Hematopoietic multipotent progenitor cell treated with erythropoietin and hydrocortisone succinate and interleukin-3 and kit ligand, for 17 days (in vitro differentiated cells): ENCODE measurements around the gene LSM7.

Experiments used
- DNase-seq: peaks from one replicate; pipeline ENCODE4 v3.0.0-alpha.2; 2015; ENCODE audit warnings: low spot score

Gene LSM7

DNA sequence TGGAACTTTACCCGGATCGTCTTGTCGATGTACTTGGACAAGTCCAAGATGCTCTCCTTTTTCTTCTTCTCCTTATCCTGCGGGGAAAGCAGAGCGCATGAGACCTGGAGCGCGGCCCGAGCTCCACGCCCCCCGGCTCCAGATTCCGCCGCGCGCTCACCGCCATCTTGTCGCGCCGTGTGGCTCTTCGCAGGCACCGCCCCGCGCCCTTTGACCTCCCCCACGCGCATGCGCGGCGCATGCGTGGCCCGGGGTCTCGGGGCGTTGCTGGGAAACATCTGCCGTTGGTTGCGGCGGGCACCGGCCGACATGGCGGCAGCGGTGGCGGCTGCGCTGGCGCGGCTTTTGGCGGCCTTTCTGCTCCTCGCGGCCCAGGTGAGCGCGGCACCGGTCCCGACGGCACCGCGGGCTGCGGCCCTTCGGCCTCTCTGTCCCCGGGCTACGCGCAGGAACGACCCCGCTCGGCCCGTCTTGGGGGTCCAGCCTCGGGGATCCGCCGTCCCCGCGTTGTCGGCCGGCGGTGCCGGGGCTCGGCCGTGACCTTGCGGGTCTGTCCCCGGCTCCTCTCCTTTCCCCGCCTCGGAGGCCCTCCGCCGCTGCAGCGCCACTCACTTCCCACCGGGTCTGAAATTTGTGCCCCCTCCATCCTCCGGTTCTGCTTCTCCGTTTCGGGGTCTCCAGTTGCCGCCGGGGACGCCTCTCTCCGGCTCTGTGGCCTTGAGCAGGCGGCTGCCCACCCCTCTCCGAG lies at the start of gene LSM7, which contains the start of gene SPPL2B:
TSS of gene LSM7 (minus strand) at position 186 of the 748 bp plus-strand sequence. CDS start at position 166, 20 bp downstream.
TSS of gene SPPL2B (plus strand) at position 284 of the 748 bp plus-strand sequence. CDS start at position 310, 26 bp downstream.
- peak; percentile 94 for DNase-seq

DNA sequence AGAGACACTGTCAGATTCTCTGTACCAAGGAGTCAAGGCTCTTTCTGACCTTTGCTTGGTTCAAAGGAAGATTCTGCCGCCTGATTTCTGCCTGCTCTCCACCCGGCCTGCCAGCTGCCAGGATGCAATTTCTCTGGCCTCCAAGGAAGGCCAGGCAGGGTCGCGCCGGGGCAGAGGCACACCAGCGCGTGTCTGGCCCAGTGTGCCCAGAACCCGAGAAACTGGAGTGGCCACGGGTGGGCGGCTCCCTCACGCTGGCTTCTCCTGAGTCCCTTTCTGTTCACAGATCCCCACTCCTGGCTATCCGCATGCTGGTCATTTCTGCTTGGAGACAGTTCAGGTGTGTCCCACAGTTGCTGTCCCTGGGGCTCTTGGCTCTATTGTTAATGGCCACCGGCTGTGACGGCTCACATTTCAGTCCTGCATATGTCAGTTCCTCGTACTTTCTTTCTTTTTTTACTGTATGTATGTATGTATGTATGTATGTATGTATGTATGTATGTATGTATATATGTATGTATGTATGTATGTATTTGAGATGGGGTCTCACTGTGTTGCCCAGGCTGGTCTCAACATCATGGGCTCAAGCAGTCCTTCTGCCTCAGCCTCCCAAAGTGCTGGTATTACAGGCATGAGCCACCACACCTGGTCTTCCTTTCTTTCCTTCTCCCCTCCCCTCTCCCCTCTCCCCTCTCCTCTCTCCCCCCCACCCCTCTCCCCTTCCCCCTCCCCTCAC lies 48.6 kb upstream of the LSM7 start:
- DNase-seq: no peak

DNA sequence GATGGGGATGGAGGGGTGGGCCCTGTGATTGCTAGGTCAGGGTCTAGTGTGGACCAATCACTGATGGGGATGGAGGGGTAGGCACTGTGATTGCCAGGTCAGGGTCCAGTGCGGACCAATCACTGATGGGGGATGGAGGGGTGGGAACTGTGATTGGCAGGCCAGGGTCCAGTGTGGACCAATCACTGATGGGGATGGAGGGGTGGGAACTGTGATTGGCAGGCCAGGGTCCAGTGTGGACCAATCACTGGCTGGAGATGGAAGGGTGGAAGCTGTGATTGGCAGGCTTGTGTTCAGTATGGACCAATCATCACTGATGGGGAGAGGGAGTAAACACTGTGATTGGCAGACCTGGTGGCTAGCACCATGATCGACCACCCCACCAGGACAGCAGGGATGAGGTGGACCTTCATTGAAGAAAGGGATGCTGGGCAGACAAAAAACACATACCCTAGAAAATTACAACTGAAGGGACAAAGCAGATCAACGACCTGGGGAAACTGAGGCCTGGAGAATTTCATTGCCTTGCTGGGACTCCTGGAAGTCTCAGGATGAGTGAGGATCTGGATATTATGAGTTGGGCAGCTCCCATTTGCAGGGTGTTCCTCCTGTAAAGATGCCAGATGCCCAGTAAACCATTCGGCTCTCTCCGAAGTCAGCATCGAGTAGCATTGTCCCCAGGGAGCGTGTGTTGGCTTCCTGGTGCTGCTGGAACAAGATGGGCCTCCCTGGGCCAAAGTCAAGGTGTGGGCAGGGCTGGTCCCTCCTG lies 47.2 kb upstream of the LSM7 start:
- DNase-seq: peak; percentile 25

GRCh38 chr19:2374808-2375207 lies 46.4 kb upstream of the LSM7 start:
- DNase-seq: no peak

- no peak for DNase-seq
These were observed 43.8 kb upstream of the LSM7 start for GRCh38 chr19:2372076-2372612.

GRCh38 chr19:2371656-2372055 lies 43.3 kb upstream of the LSM7 start:
- DNase-seq: no peak

- no peak for DNase-seq
These were observed 37.0 kb upstream of the LSM7 start for GRCh38 chr19:2365201-2365970.

- DNase-seq: no peak
These were observed 35.0 kb upstream of the LSM7 start for GRCh38 chr19:2363419-2363818.

DNA sequence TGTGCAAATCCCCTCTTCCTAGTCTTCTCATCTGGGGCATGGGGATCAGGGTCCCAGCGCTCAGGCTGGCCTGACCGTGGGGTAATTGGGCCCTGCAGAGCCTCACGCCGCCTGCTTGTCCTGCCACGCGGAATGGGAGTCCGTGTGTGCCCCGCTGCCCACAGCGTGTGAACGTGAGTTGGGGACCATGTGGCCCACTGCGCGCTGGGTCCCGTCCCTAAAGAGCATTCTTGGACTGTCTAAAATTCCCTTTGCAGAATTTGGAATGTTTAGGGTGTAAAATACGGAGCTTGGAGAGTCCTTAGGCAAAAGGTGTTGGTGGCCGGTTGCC lies 34.5 kb upstream of the LSM7 start:
- no peak for DNase-seq

GRCh38 chr19:2362046-2362969 lies 33.9 kb upstream of the LSM7 start:
- DNase-seq: no peak

GRCh38 chr19:2361246-2362045 lies 33.1 kb upstream of the LSM7 start:
- DNase-seq: no peak

GRCh38 chr19:2360833-2361232 lies 32.4 kb upstream of the LSM7 start:
- DNase-seq: no peak

DNA sequence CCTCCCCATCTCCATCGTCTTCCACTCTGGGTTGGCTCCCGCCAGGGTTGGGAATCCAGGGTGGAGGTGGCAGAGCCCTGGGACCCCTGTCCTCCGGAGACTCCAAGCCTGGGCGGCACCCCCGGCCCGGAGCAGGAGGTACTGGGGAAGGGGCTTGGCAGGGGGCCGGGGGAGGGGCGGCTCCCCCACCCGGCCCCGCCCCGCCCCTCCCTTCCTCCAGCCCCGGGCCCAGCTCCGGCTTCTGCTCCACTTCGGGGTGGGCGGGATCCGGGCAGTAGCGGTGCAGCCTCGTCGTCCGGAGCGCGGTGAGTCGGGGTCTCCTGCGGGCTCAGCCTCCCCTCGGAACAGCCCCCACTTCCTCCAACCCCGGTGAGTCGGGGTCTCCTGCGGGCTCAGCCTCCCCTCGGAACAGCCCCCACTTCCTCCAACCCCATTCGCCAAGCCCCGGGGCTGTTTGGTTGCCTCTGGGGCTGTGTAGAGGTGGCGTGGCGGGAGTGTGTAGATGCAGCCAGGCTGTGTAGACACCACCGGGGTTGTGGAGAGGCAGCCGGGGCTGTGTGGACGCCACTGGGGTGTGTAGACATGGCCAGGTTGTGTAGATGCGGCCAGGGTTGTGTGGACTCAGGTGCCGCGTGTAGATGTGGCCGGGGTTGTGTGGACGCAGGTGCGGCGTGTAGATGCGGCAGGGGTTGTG lies 31.8 kb upstream of the LSM7 start, which contains the start of gene TMPRSS9:
TSS of gene TMPRSS9 (plus strand) at position 274 of the 694 bp plus-strand sequence. CDS start 29,521 bp downstream, outside the sequence.
- DNase-seq: no peak

DNA sequence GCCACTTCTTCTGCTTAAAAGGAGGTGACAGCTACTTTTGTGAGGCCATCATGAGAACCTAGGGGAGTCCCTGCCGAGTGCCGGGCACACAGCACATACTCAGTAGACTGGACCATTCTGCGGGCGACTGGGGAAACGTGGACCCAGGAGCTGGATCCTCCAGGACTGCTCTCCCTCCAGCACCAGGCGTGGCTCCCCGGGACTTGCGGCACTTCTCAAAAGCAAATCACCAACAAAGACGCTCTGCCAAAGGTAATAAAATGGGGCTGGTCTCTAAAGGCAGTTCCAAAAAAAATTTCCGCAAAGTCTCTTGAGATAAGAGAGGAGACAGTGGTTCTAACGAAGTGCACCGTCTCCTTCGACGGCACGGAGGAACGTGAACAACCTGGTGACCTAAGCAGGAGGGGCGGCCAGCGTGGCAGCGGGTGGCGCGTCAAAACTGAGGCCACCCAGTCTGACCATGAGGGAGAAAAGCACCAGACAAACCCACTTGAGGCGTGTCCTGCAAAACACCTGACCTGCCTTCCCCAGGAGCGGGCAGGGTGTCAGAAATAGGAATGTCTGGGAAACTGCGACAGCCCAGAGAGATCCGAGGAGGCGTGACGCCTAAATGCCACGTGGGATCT lies 30.3 kb upstream of the LSM7 start:
- no peak for DNase-seq

DNA sequence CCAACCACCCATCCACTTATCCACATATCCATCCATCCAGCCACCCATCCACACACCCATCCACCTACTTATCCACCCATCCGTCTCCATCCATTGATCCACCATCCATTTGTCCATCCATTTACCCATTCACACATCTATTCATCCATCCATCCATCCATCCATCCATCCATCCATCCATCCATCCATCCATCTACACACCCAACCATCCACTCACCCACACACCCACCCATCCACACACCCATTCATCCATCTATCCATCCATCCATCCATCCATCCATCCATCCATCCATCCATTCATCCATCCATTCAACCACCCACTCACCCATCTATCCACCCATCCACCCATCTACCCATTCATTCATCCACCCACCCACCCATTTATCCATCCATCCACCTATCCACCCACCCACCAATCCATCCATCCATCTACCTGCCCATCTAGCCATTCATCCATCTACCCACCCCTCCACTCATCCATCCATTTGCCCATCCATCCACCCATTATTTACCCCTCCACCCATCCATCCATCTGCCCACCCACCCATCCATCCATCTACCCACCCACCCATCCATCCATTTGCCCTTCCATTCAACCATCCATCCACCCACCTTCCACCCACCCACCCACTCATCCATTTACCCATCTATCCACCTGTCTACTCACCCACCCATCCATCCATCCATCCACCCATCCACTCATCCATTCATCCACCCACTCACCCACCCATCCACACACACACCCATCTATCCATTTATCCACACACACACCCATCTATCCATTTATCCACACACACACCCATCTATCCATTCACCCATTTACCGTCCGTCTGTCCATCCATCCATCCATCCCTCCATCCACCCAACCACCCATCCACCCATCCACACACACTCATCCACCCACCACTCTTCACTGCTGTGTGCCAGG lies 29.2 kb upstream of the LSM7 start:
- no peak for DNase-seq

DNA sequence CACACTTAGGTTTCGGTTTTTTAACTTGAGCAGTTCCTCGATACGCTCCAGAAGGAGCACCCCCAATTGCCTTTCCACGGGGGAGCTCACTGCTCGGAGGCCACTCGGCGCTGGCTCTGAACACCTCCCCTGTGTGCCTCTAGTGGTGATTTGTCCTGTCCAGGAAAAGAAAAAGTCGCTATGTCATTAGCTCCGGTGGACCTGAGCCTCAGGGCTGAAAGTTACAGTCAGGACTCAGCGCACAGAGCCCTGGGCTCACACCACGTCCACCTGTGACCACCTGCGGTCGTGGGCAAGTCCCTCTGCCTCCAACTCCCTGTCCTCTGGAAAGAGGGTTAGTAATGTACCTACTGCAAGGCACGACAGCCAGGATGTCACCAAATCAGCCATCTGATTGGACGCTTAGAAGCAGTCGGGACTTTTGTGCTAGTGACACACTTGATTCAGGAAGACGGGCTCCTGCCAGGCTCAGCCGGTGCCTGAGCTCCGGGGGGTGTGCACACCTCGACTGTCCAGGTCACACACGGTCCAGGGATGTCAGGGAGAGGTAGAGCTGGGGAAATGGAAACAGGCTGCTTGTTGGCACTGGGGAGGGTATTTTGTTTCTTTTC lies 27.8 kb upstream of the LSM7 start:
- DNase-seq: no peak
